GM12875 (cell line): ENCODE measurements around the gene HAND1.

Source experiments
- H3K4me3 ChIP-seq: one replicate; pipeline ENCODE4 v1.5.1; 2011; ENCODE audit warnings: low read depth, low read length, control low read depth
- CTCF ChIP-seq: IDR thresholded peaks from 2 replicates; pipeline ENCODE4 v1.5.1; 2011; ENCODE audit warnings: low read depth, mild to moderate bottlenecking, control low read depth, inconsistent platforms, low read length, moderate library complexity, borderline replicate concordance; ENCODE audit not compliant: insufficient read depth

The HAND1 gene

DNA sequence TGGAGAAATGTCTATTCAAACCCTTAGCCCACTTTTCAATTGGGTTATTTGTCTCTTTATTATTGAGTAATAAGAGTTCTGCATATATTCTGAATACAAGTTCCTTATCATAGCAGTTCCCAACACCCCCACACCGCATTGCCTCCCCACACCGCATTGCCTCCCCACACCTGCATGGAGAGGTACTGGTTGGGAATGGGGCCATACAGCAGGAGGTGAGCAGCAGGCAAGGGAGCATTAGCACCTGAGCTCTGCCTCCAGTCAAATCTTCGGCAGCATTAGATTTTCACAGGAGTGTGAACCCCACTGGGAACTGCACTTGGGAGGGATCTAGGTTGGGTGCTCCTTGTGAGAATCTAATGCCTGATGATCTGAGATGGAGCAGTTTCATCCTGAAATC, 42.8 kb downstream of the HAND1 start:
- H3K4me3 ChIP-seq = no peak overlapping the region
- no peak for TF ChIP-seq CTCF

DNA sequence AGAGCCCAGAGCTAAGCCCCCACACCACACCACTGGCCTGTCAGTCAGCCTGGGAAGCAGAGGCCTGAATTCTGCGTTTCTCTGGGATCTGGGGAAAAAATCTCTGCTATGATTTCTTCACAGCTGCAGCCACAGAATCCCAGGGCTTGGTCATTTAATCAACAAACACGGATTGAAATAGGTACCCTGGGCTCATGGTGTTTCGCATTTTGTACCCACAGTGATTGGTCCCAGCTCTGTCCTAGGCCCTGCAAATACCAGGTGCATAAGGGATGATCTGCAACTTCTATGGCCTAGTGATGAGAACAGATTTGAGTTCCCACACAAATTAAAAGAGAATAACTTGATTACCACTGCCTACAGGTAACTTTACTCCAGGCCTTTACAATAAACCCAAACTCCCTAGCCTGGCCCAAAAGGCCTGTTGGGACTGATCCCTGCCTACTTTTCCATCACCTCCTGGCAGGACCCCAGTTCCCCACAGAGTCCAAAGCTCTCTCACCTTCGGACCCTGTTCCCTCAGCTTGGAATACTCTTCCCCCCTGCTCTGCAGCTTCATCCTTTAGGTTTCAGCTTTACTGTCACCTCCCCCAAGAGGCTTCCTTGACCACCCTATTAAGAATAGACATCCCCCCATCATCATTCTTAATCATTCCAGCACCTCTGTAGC, 46.9 kb downstream of the HAND1 start:
- no peak overlapping the region for H3K4me3 ChIP-seq
- no peak for TF ChIP-seq CTCF

GRCh38 chr5:154430466-154430865, 47.6 kb downstream of the HAND1 start:
- TF ChIP-seq CTCF = no peak
- H3K4me3 ChIP-seq = no peak overlapping the region

DNA sequence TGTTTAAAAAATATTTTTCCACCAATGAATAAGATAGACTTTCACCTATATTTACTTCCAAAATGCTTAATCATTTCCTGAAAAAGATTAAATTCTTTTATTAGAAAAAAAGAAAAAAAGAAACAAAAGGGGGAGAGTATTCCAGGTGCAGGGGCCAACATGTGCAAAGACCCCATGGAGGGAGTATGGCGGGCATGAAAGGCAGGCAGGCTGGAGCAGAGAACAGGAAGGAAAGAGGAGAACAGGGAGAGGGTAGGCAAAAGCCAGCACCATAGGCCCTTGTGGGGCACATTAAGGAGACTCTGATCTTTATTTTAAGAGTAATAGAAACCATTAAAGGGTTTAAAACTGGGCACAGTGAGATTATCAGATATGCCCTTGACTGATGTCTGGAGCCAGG, 48.7 kb downstream of the HAND1 start:
- no peak overlapping the region for H3K4me3 ChIP-seq
- no peak for TF ChIP-seq CTCF

- H3K4me3 ChIP-seq = no peak overlapping the region
- TF ChIP-seq CTCF = no peak
These were observed 49.8 kb downstream of the HAND1 start for GRCh38 chr5:154428208-154428607.
